ENCODE data around the gene PASK. TPM values are rescaled to one million over a fixed set of nuclear protein-coding genes. Genes with fewer than 3 reads are reported as not detected.

PASK gene
- total RNA-seq, 3 donors from 2014 or later: 35.6 to 62.7 (median 49.8) TPM

- Mint-ChIP-seq H3K4me3 (no peak overlapping the region), H3K4me1 (ENCODE audit: low read depth) (no peaks in the 10 kb centered on the region), H3K27me3 (ENCODE audit: low read depth) (no peaks in the 10 kb centered on the region), H3K36me3 (ENCODE audit: insufficient read depth) (peaks cover 13% of the 10 kb centered on the region), H3K9me3 (no peaks in the 10 kb centered on the region)
- no peak for DNase-seq
- no peak for ATAC-seq
These were observed 77.1 kb downstream of the PASK start for GRCh38 chr2:241072151-241072550.

- no peaks in the 10 kb centered on the region for H3K9me3 Mint-ChIP-seq
- no peaks in the 10 kb centered on the region for H3K27me3 Mint-ChIP-seq (ENCODE audit: low read depth)
- H3K36me3 Mint-ChIP-seq (ENCODE audit: insufficient read depth): peaks cover 14% of the 10 kb centered on the region
- ATAC-seq: no peak
- DNase-seq: no peak
- H3K4me3 Mint-ChIP-seq: no peak overlapping the region
- no peaks in the 10 kb centered on the region for H3K4me1 Mint-ChIP-seq (ENCODE audit: low read depth)
These were observed 77.6 kb downstream of the PASK start for GRCh38 chr2:241071677-241072111.

DNA sequence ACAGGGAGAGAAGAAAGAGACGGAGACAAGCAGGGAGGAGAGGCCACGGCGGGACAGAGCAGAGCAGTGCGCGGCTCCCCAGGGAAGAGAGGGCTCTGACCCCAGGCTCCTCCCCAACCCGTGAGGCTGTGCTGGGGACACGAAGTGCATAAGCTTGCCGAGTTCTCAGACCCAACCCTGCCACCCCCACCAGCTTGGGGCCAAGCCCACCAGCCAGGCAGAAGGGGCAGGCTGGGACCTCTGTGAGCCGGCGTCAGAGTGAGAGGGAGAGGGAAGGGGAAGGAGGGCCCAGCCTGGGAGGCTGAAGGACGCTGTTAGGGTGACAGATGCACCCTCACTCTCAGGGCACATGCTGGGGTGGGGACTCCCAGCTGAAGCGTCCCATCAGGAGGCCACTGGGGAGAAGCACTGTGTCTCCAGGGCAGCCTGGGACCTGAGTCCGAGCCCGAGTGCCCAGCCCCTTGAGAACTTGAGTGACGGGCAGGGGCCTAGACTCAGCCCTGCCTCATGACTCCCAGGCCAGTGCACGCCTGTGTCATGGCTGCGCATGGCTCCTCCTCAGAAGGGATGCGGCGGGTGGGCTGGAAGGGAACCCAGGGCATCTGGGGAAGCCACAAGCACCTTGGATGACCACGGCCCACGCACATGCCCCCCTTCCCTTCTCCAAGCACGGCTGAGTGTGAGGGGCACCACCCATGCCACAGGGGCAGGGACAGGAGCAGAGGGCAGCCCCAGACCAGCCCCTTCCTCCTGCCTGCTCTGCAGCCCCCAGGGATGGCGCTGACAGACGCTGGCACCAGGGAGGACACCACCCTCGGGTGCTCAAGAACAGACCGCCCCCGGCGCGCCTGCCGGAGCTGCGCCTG lies 78.2 kb downstream of the PASK start:
- no peaks in the 10 kb centered on the region for H3K4me1 Mint-ChIP-seq (ENCODE audit: low read depth)

GRCh38 chr2:241070361-241070760 lies 78.9 kb downstream of the PASK start:
- DNase-seq (no peak), ATAC-seq (no peak)
- no peaks in the 10 kb centered on the region for H3K27me3 Mint-ChIP-seq (ENCODE audit: low read depth)

More for the DNA sequence above, 78.2 kb downstream of the PASK start:
- DNase-seq: no peak
- no peaks in the 10 kb centered on the region for H3K9me3 Mint-ChIP-seq
- H3K36me3 Mint-ChIP-seq (ENCODE audit: insufficient read depth): peaks cover 15% of the 10 kb centered on the region
- ATAC-seq: no peak
- no peak overlapping the region for H3K4me3 Mint-ChIP-seq
- H3K27me3 Mint-ChIP-seq (ENCODE audit: low read depth): no peaks in the 10 kb centered on the region

GRCh38 chr2:241069821-241070281 lies 79.4 kb downstream of the PASK start:
- no peaks in the 10 kb centered on the region for H3K4me1 Mint-ChIP-seq (ENCODE audit: low read depth)
- no peak for DNase-seq
- no peak for ATAC-seq
- no peaks in the 10 kb centered on the region for H3K27me3 Mint-ChIP-seq (ENCODE audit: low read depth)
- H3K36me3 Mint-ChIP-seq (ENCODE audit: insufficient read depth): peaks cover 8% of the 10 kb centered on the region
- no peak overlapping the region for H3K4me3 Mint-ChIP-seq
- no peaks in the 10 kb centered on the region for H3K9me3 Mint-ChIP-seq

More at GRCh38 chr2:241070361-241070760, 78.9 kb downstream of the PASK start:
- no peak overlapping the region for H3K4me3 Mint-ChIP-seq
- peaks cover 11% of the 10 kb centered on the region for H3K36me3 Mint-ChIP-seq (ENCODE audit: insufficient read depth)
- H3K9me3 Mint-ChIP-seq: no peaks in the 10 kb centered on the region
- H3K4me1 Mint-ChIP-seq (ENCODE audit: low read depth): no peaks in the 10 kb centered on the region

- peaks cover 1% of the 10 kb centered on the region for H3K27me3 Mint-ChIP-seq (ENCODE audit: low read depth)
- peaks cover 5% of the 10 kb centered on the region for H3K36me3 Mint-ChIP-seq (ENCODE audit: insufficient read depth)
- ATAC-seq: no peak
- no peak overlapping the region for H3K4me3 Mint-ChIP-seq
- H3K4me1 Mint-ChIP-seq (ENCODE audit: low read depth): peaks cover 2% of the 10 kb centered on the region
- no peaks in the 10 kb centered on the region for H3K9me3 Mint-ChIP-seq
- DNase-seq: no peak
These were observed 80.1 kb downstream of the PASK start for GRCh38 chr2:241068942-241069810.

DNA sequence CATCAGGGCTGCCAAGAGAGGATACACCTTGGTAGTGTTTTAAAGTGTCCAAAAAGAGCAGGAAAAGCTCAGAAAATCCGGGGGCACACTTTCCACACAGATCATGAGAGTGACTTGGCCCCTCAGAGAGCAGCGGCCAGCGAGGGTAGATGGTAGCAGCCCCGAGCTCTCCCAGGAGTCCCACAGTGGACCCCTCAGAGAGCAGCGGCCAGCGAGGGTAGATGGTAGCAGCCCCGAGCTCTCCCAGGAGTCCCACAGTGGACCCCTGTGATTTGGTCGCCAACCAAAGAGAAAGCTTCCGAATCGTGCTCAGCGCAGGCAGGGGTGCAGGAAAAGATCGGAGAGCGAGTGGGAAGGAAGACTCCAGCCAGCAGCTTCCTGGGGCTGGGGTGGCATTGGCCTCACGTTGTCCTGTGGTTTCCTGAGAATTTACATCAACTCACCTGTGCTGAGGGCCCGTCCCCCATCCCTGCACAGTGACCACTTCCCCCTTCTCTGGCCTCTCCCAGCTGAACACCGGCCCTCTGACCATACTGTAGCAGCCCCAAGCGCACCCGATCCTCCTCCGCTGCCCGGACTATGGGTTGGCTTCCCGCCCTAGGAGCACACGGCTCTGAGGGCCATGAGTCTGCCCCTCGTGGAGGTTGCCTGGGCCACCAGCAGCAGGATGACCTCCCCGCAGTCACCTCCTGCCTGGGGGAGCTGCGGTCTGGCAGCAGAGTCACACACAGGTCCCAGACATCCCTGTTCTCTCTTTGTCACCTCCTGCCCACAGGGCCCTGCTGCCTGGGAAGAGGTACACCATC lies 80.9 kb downstream of the PASK start:
- no peaks in the 10 kb centered on the region for H3K9me3 Mint-ChIP-seq
- DNase-seq (no peak), ATAC-seq (no peak)
- H3K27me3 Mint-ChIP-seq (ENCODE audit: low read depth): peaks cover 2% of the 10 kb centered on the region
- H3K4me3 Mint-ChIP-seq: no peak overlapping the region
- H3K4me1 Mint-ChIP-seq (ENCODE audit: low read depth): peaks cover 2% of the 10 kb centered on the region
- H3K36me3 Mint-ChIP-seq (ENCODE audit: insufficient read depth): peaks cover 2% of the 10 kb centered on the region

DNA sequence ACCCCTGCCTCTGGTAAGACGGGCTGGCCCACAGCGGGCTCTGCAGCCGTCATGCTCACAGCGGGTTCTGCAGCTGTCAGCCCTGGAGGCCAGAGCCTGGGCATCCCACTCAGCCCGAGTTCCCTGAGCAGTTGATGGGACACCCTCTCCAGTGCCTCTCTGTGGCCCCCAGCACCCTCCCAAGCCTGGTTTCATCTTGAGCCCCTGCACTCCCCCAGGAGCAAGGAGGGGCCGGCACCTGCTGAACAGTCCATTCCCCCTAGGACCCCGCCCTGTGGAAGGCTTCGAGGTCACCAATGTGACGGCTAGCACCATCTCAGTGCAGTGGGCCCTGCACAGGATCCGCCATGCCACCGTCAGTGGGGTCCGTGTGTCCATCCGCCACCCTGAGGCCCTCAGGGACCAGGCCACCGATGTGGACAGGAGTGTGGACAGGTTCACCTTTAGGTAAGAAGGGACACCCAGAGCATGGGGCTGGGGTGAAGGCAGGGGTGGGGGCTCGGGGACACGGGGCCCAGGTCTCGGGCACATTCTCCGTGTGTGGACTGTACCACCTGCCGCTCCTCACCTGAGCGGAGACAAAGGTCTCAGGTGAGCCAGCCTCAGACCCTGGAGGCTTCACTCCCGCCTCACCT lies 81.7 kb downstream of the PASK start:
- no peak for ATAC-seq
- Mint-ChIP-seq H3K36me3 (ENCODE audit: insufficient read depth) (peaks cover 2% of the 10 kb centered on the region), H3K4me1 (ENCODE audit: low read depth) (peaks cover 2% of the 10 kb centered on the region), H3K9me3 (no peaks in the 10 kb centered on the region), H3K27me3 (ENCODE audit: low read depth) (peaks cover 2% of the 10 kb centered on the region), H3K4me3 (no peak overlapping the region)
- no peak for DNase-seq

GRCh38 chr2:241066893-241067341 lies 82.4 kb downstream of the PASK start:
- H3K9me3 Mint-ChIP-seq: no peaks in the 10 kb centered on the region
- no peak for DNase-seq

GRCh38 chr2:241066171-241066892 lies 82.9 kb downstream of the PASK start:
- peaks cover 2% of the 10 kb centered on the region for H3K4me1 Mint-ChIP-seq (ENCODE audit: low read depth)
- no peak for ATAC-seq

More at GRCh38 chr2:241066893-241067341, 82.4 kb downstream of the PASK start:
- ATAC-seq: no peak
- Mint-ChIP-seq H3K4me1 (ENCODE audit: low read depth) (peaks cover 2% of the 10 kb centered on the region), H3K36me3 (ENCODE audit: insufficient read depth) (peaks cover 2% of the 10 kb centered on the region), H3K27me3 (ENCODE audit: low read depth) (peaks cover 2% of the 10 kb centered on the region), H3K4me3 (no peak overlapping the region)

DNA sequence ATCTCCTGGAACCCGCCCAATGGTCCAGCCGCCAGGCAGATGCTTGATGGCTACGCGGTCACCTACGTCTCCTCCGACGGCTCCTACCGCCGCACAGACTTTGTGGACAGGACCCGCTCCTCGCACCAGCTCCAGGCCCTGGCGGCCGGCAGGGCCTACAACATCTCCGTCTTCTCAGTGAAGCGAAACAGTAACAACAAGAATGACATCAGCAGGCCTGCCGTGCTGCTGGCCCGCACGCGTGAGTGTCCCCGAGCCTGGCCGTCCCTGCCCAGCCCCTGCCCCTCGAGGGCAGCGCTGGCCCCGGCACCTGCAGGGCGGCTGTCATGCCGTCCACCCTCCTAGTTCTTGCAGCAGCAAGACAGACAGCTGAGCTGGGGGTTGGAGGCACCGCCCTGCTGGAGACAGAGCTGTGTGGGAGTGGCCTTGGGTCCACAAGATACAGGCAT lies 83.9 kb downstream of the PASK start:
- no peak for DNase-seq
- Mint-ChIP-seq H3K27me3 (ENCODE audit: low read depth) (peaks cover 2% of the 10 kb centered on the region), H3K4me3 (no peak overlapping the region), H3K36me3 (ENCODE audit: insufficient read depth) (peaks cover 2% of the 10 kb centered on the region), H3K9me3 (no peaks in the 10 kb centered on the region), H3K4me1 (ENCODE audit: low read depth) (peaks cover 2% of the 10 kb centered on the region)
- no peak for ATAC-seq

More at GRCh38 chr2:241066171-241066892, 82.9 kb downstream of the PASK start:
- H3K27me3 Mint-ChIP-seq (ENCODE audit: low read depth): peaks cover 2% of the 10 kb centered on the region
- H3K4me3 Mint-ChIP-seq: no peak overlapping the region
- no peaks in the 10 kb centered on the region for H3K9me3 Mint-ChIP-seq
- DNase-seq: no peak
- peaks cover 2% of the 10 kb centered on the region for H3K36me3 Mint-ChIP-seq (ENCODE audit: insufficient read depth)

DNA sequence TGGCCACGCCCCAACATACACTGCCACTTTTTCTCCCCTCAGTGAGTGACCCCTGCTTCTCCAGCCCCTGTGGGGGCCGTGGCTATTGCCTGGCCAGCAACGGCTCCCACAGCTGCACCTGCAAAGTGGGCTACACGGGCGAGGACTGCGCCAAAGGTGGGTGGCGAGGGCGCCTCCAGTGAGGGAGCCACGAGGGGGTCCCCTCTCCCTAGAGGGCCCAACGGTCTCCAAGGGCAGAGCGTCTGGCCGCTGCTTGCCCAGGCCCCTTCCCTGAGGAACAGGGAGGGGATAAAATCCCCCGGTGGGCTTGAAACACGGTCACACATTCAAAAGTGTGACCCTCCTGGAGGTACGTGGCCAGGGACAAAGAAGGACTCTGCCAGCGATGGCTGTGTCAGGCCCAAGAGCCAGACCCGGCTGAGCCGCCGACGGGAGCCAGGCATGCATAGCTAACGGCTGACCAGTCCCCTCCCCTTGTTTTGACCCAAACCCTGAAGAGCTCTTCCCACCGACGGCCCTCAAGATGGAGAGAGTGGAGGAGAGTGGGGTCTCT lies 84.4 kb downstream of the PASK start:
- Mint-ChIP-seq H3K9me3 (no peaks in the 10 kb centered on the region), H3K27me3 (ENCODE audit: low read depth) (peaks cover 2% of the 10 kb centered on the region), H3K4me1 (ENCODE audit: low read depth) (peaks cover 2% of the 10 kb centered on the region), H3K4me3 (no peak overlapping the region), H3K36me3 (ENCODE audit: insufficient read depth) (peaks cover 2% of the 10 kb centered on the region)
- DNase-seq (no peak), ATAC-seq (no peak)
